GM21786 (cell line): ENCODE data around the gene KHDRBS1.
A peak's percentile ranks its signal among the peaks of the same experiment; 100 is the strongest.
"Not testable (repeated sequence)": the region's sequence is repeated elsewhere in the genome, so short reads cannot be mapped to it uniquely, and the experiment has no call there.

Source experiments
- ATAC-seq: cut with Tn5 transposase; IDR thresholded peaks from one replicate; pipeline ENCODE4 v1.9.1; 2021; ENCODE audit not compliant: unreplicated experiment

KHDRBS1 gene

GRCh38 chr1:32062867-32063230 is 49.2 kb downstream of the KHDRBS1 start:
- no peak for ATAC-seq

- no peak for ATAC-seq
Measured at GRCh38 chr1:32063261-32063681, 49.6 kb downstream of the KHDRBS1 start.

GRCh38 chr1:32065613-32066488 is 52.2 kb downstream of the KHDRBS1 start:
- ATAC-seq = not testable (repeated sequence)

GRCh38 chr1:32066489-32066873 is 52.8 kb downstream of the KHDRBS1 start:
- no peak for ATAC-seq

GRCh38 chr1:32068957-32069588 is 55.4 kb downstream of the KHDRBS1 start:
- no peak for ATAC-seq

- no peak for ATAC-seq
Measured at GRCh38 chr1:32071758-32072621, 58.3 kb downstream of the KHDRBS1 start.

GRCh38 chr1:32072622-32073298 is 59.1 kb downstream of the KHDRBS1 start, which contains the start of gene TMEM39B:
TMEM39B (plus strand) TSS chr1:32072939; CDS start chr1:32073048, 109 bp downstream.
- ATAC-seq = peak; percentile 77

- ATAC-seq = no peak
Measured at GRCh38 chr1:32073299-32074229, 59.9 kb downstream of the KHDRBS1 start.

- ATAC-seq = no peak
Measured at GRCh38 chr1:32074841-32075240, 61.2 kb downstream of the KHDRBS1 start.

GRCh38 chr1:32077451-32077850 is 63.8 kb downstream of the KHDRBS1 start:
- ATAC-seq = no peak

GRCh38 chr1:32082022-32082421 is 68.4 kb downstream of the KHDRBS1 start:
- ATAC-seq = no peak

GRCh38 chr1:32086381-32086780 is 72.7 kb downstream of the KHDRBS1 start:
- ATAC-seq = not testable (repeated sequence)

GRCh38 chr1:32091176-32091575 is 77.5 kb downstream of the KHDRBS1 start:
- no peak for ATAC-seq

GRCh38 chr1:32091591-32091990 is 77.9 kb downstream of the KHDRBS1 start:
- no peak for ATAC-seq
